Endothelial cell of umbilical vein (primary cell): ENCODE measurements around the gene ASTE1. TPM values are rescaled to one million over a fixed set of nuclear protein-coding genes. Genes with fewer than 3 reads are reported as not detected.

ENCODE experiments used
- BruUV-seq: library from RNA; stranded (reverse); fragments of 400-500 nt; replicated peaks from 2 replicates; lab custom pipeline; 2021; lab: Mats Ljungman, UMichigan
- CTCF ChIA-PET: fragments of 300-600, 350-600 bp; sonication (Branson Sonifier 250); formaldehyde crosslinking; loops from one replicate; lab custom pipeline; 2021; ENCODE audit warnings: antibody characterized with exemption, inconsistent platforms; lab: Charles Lee
- POLR2A ChIA-PET: fragments of 300-600, 350-600 bp; sonication (Branson Sonifier 250); formaldehyde crosslinking; loops from one replicate; lab custom pipeline; 2021; ENCODE audit warnings: antibody characterized with exemption, inconsistent platforms; lab: Charles Lee
- DNase-seq: peaks from one replicate; pipeline ENCODE4 v3.0.0-alpha.2; 2011; ENCODE audit warnings: low read depth, low spot score
- FAIRE-seq: peaks from 2 replicates; lab custom pipeline; 2011; peaks lifted over from hg19 to GRCh38; lab: Jason Lieb, UNC
- H2AFZ ChIP-seq: 2 replicates; pipeline ENCODE4 v1.6.0; 2012; ENCODE audit warnings: low read depth, low read length, control low read depth, inconsistent platforms
- H3K27ac ChIP-seq: 2 replicates; pipeline ENCODE4 v1.5.1; 2011; ENCODE audit warnings: low read depth, mild to moderate bottlenecking, control low read depth, low read length, moderate library complexity; ENCODE audit not compliant: insufficient read depth
- H3K27me3 ChIP-seq, 2 experiments: 2 replicates each; pipeline versions ENCODE4 v1.6.0 to v1.6.1; 2011; ENCODE audit warnings: low read length in 2 of 2, mixed read lengths in 1 of 2; ENCODE audit not compliant: control insufficient read depth in 2 of 2, insufficient read depth in 2 of 2
- H3K36me3 ChIP-seq, 2 experiments: 2 replicates in 1 of 2; 3 replicates in 1 of 2; pipeline ENCODE4 v1.5.1; 2011; ENCODE audit warnings: low read length in 2 of 2, mild to moderate bottlenecking in 1 of 2, moderate library complexity in 1 of 2; ENCODE audit not compliant: control insufficient read depth in 2 of 2, insufficient read depth in 2 of 2; ENCODE audit errors: extremely low read depth in 1 of 2
- H3K4me1 ChIP-seq: 3 replicates; pipeline ENCODE4 v1.5.1; 2011; ENCODE audit warnings: mild to moderate bottlenecking, low read length; ENCODE audit not compliant: control insufficient read depth, insufficient read depth; ENCODE audit errors: extremely low read depth
- H3K4me2 ChIP-seq: 2 replicates; pipeline ENCODE4 v1.6.1; 2011; ENCODE audit warnings: low read length, control low read depth, mixed read lengths; ENCODE audit not compliant: insufficient read depth
- H3K4me3 ChIP-seq, 3 experiments: fragments of 200-600 bp in 1 of 3; sonication (generic), shearing (Covaris generic) in 1 of 3; replicated peaks in 1 of 3; 2 replicates each; pipeline ENCODE4 v1.5.1; 2011 to 2016; ENCODE audit warnings: control low read depth in 3 of 3, low read length in 3 of 3, mild to moderate bottlenecking in 2 of 3, inconsistent platforms in 1 of 3, low read depth in 1 of 3, moderate library complexity in 1 of 3; ENCODE audit not compliant: insufficient read depth in 1 of 3
- H3K79me2 ChIP-seq: 2 replicates; pipeline ENCODE4 v1.6.0; 2012; ENCODE audit warnings: low read length, inconsistent platforms; ENCODE audit not compliant: control insufficient read depth, insufficient read depth
- H3K9ac ChIP-seq: replicated peaks from 2 replicates; pipeline ENCODE3; 2011; ENCODE audit warnings: low read length, control low read depth; ENCODE audit not compliant: insufficient read depth; ENCODE audit errors: extremely low read depth
- H3K9me1 ChIP-seq: replicated peaks from 3 replicates; pipeline ENCODE4 v1.6.0; 2011; ENCODE audit warnings: mild to moderate bottlenecking, low read length; ENCODE audit not compliant: control insufficient read depth, insufficient read depth; ENCODE audit errors: extremely low read depth
- H3K9me3 ChIP-seq: replicated peaks from 2 replicates; pipeline ENCODE4 v1.5.1; 2012; ENCODE audit warnings: low read length, inconsistent platforms; ENCODE audit not compliant: control insufficient read depth, insufficient read depth
- H4K20me1 ChIP-seq: replicated peaks from 2 replicates; pipeline ENCODE3; 2011; ENCODE audit warnings: mild to moderate bottlenecking, low read length; ENCODE audit not compliant: control insufficient read depth, insufficient read depth; ENCODE audit errors: extremely low read depth
- EZH2 ChIP-seq: IDR thresholded peaks from 2 replicates; pipeline ENCODE4 v1.6.1; 2012; ENCODE audit warnings: borderline replicate concordance, low read depth, mild to moderate bottlenecking, moderate library complexity, low read length, inconsistent platforms; ENCODE audit not compliant: severe bottlenecking
- FOS ChIP-seq: IDR thresholded peaks from 2 replicates; pipeline ENCODE4 v1.6.1; 2011; ENCODE audit warnings: mild to moderate bottlenecking, low read length, moderate library complexity, borderline replicate concordance; ENCODE audit not compliant: insufficient read depth
- GATA2 ChIP-seq: IDR thresholded peaks from 2 replicates; pipeline ENCODE4 v1.7.0; 2011; ENCODE audit warnings: low read depth, mild to moderate bottlenecking, moderate library complexity, mixed read lengths, low read length; ENCODE audit not compliant: insufficient read length, insufficient read depth
- JUN ChIP-seq: IDR thresholded peaks from 2 replicates; pipeline ENCODE4 v1.6.1; 2011; ENCODE audit warnings: borderline replicate concordance, low read depth; ENCODE audit not compliant: insufficient read length, insufficient read depth
- MYC ChIP-seq: IDR thresholded peaks from one replicate; pipeline ENCODE4 v1.6.1; 2011; ENCODE audit warnings: mild to moderate bottlenecking, low read depth, low read length
- POLR2A ChIP-seq: IDR thresholded peaks from 2 replicates; pipeline ENCODE4 v1.6.1; 2012; ENCODE audit warnings: low read depth, mild to moderate bottlenecking, control low read depth, low read length
- POLR2AphosphoS5 ChIP-seq: IDR thresholded peaks from 2 replicates; pipeline ENCODE4 v1.6.1; 2012; ENCODE audit warnings: low read depth, mild to moderate bottlenecking, control low read depth, low read length, moderate library complexity; ENCODE audit not compliant: insufficient read depth
- dilution Hi-C: fragments of 300-500 bp; cut with MboI; formaldehyde crosslinking; loops from one replicate; pipeline ENCODE4 v1.15.0; 2019; ENCODE audit warnings: low sequenced_read_pairs; ENCODE audit not compliant: extremely low pct_ligation_motif_present
- intact Hi-C: fragments of 100-400 bp; cut with micrococcal nuclease; formaldehyde crosslinking; loops from one replicate; pipeline ENCODE4 v1.10.0; 2022
- polyA plus RNA-seq, 4 experiments: library from polyadenylated mRNA; depleted of rRNA in 3 of 4; stranded (reverse) in 3 of 4; unstranded in 1 of 4; fragments of >200 nt; gene quantifications; 2 replicates each; pipeline versions ENCODE4 v1.2.1 to v1.2.3, GENCODE V29; 2011 to 2012; ENCODE audit warnings: missing spikeins in 1 of 4
- total RNA-seq: library from RNA; stranded (reverse); gene quantifications from 2 replicates; pipeline ENCODE4 v1.2.3, GENCODE V29; 2021
- TF ChIP-seq, protein P1 (sequence below), 2 donors: IDR thresholded peaks; 1 replicate in 1 of 2; 2 replicates in 1 of 2; pipeline ENCODE4 v1.5.1; 2011; ENCODE audit warnings: low read length in 2 of 2, mild to moderate bottlenecking in 2 of 2, moderate library complexity in 2 of 2, control low read depth in 1 of 2, inconsistent platforms in 1 of 2, low read depth in 1 of 2; ENCODE audit not compliant: insufficient read depth in 1 of 2; ENCODE audit errors: extremely low read depth in 1 of 2
- TF ChIP-seq, protein P2 (sequence below): IDR thresholded peaks from 2 replicates; pipeline ENCODE4 v1.6.1; 2011; ENCODE audit not compliant: insufficient read depth, insufficient read length

Gene ASTE1
- total and polyA plus RNA-seq, 2 donors (not counting 3 experiments of a cell fraction or from before 2014, with no cell fraction given), result 4.1 to 6.7 TPM

DNA sequence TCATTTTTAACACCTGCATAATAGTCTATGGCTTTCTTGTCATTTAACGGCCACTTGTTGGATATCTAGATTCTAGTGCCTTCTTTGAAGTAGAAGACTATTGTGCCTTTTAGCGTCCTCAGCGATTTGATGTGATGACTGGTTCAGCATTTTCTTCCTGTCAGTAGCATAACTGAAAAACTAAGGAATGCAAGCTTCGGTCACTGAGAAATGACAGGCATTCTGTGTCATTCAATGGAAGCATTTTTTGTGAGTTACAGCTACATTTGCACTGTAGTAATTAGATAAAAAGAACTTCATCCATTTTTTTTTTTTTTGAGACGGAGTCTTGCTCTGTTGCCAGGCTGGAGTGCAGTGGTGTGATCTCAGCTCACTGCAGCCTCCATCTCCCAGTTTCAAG, 10.4 kb upstream of the ASTE1 start:
- H3K9ac ChIP-seq, result no peak overlapping the region
- no peak for FAIRE-seq
- ChIA-PET POLR2A (no interaction called here), CTCF (interaction anchor here (1.3 to 2.6 kb wide), 4 partner anchors 11 to 993 kb away, joined by 3 to 8 read pairs (median 5); partner anchors contain the start of genes ASTE1 and NEK11)
- no peaks in the 10 kb centered on the region for H4K20me1 ChIP-seq
- no peak overlapping the region for H3K4me2 ChIP-seq
- dilution Hi-C loops (no loop called here), intact Hi-C loops (no loop called here)
- no TSS peak for BruUV-seq
- no peaks in the 10 kb centered on the region for H3K36me3 ChIP-seq
- H3K9me1 ChIP-seq, result no peaks in the 10 kb centered on the region
- H3K79me2 ChIP-seq, result no peaks in the 10 kb centered on the region
- H3K27me3 ChIP-seq, result no peaks in the 10 kb centered on the region
- no peak overlapping the region for H3K4me3 ChIP-seq
- H3K9me3 ChIP-seq, result no peaks in the 10 kb centered on the region
- no peaks in the 10 kb centered on the region for H3K4me1 ChIP-seq
- TF ChIP-seq FOS (no peak), EZH2 (no peak), GATA2 (no peak), POLR2AphosphoS5 (no peak), JUN (no peak), MYC (no peak), POLR2A (no peak)
- TF ChIP-seq, protein P1, sequence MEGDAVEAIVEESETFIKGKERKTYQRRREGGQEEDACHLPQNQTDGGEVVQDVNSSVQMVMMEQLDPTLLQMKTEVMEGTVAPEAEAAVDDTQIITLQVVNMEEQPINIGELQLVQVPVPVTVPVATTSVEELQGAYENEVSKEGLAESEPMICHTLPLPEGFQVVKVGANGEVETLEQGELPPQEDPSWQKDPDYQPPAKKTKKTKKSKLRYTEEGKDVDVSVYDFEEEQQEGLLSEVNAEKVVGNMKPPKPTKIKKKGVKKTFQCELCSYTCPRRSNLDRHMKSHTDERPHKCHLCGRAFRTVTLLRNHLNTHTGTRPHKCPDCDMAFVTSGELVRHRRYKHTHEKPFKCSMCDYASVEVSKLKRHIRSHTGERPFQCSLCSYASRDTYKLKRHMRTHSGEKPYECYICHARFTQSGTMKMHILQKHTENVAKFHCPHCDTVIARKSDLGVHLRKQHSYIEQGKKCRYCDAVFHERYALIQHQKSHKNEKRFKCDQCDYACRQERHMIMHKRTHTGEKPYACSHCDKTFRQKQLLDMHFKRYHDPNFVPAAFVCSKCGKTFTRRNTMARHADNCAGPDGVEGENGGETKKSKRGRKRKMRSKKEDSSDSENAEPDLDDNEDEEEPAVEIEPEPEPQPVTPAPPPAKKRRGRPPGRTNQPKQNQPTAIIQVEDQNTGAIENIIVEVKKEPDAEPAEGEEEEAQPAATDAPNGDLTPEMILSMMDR (IDR thresholded peaks at IDR 0.05; ENCODE audit: extremely low read depth in 1 of 2, insufficient read depth in 1 of 2, low read depth in 1 of 2, low read length in 2 of 2), result no peak
- TF ChIP-seq, protein P2, sequence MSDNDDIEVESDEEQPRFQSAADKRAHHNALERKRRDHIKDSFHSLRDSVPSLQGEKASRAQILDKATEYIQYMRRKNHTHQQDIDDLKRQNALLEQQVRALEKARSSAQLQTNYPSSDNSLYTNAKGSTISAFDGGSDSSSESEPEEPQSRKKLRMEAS, result no peak
- DNase-seq, result no peak
- H2AFZ ChIP-seq, result no peak overlapping the region
- no peak overlapping the region for H3K27ac ChIP-seq
